Vagina (tissue), 2 donors: Measurements from ENCODE around the gene XPNPEP2. TPM values are rescaled to one million over a fixed set of nuclear protein-coding genes. Genes with fewer than 3 reads are reported as not detected.

Source experiments
- DNase-seq, 2 donors: peaks; one replicate each; pipeline ENCODE4 v3.0.0-alpha.2; 2017; ENCODE audit errors: extremely low spot score in 2 of 2
- H3K27ac ChIP-seq: fragments of 200-600 bp; sonication (generic); one replicate; pipeline ENCODE4 v1.5.1; 2019
- H3K27me3 ChIP-seq: fragments of 200-600 bp; sonication (generic); one replicate; pipeline ENCODE4 v1.5.1; 2019
- H3K36me3 ChIP-seq, 2 donors: fragments of 200-600 bp; sonication (generic); one replicate each; pipeline ENCODE4 v1.5.1; 2017 to 2019
- H3K4me1 ChIP-seq: fragments of 200-600 bp; sonication (generic); one replicate; pipeline ENCODE4 v1.5.1; 2019
- H3K4me3 ChIP-seq, 2 donors: fragments of 200-600 bp; sonication (generic); 1 replicate in 1 of 2; 2 replicates in 1 of 2; pipeline ENCODE4 v1.5.1; 2016 to 2019
- H3K9me3 ChIP-seq: fragments of 200-600 bp; sonication (generic); one replicate; pipeline ENCODE4 v1.5.1; 2019
- CTCF ChIP-seq, 3 experiments: fragments of 450-650 bp in 2 of 3; fragments of 200-600 bp in 1 of 3; sonication (generic) in 1 of 3; IDR thresholded peaks; one replicate each; pipeline ENCODE4 v1.5.1; 2017 to 2019; ENCODE audit warnings: antibody characterized with exemption in 3 of 3, mild to moderate bottlenecking in 2 of 3, moderate library complexity in 2 of 3
- POLR2A ChIP-seq, 2 donors: fragments of 450-650 bp; IDR thresholded peaks; one replicate each; pipeline ENCODE4 v1.6.1; 2017; ENCODE audit warnings: antibody characterized with exemption in 2 of 2, mild to moderate bottlenecking in 2 of 2, moderate library complexity in 2 of 2
- POLR2AphosphoS5 ChIP-seq, 2 donors: sonication (generic); formaldehyde crosslinking; IDR thresholded peaks; one replicate each; pipeline ENCODE4 v1.9.0; 2017; ENCODE audit warnings: antibody characterized with exemption in 2 of 2, mild to moderate bottlenecking in 2 of 2, low read depth in 1 of 2; ENCODE audit not compliant: insufficient read depth in 1 of 2
- intact Hi-C: fragments of 100-400 bp; cut with DNase I; formaldehyde crosslinking; loops from one replicate; pipeline ENCODE4 v1.15.1; 2023
- total RNA-seq: library from RNA; depleted of rRNA; stranded (reverse); fragments of >200 nt; gene quantifications from one replicate; pipeline ENCODE4 v1.2.3, GENCODE V29; 2016

The XPNPEP2 gene
- total RNA-seq, 1 donor from 2014 or later: 22.3 TPM

DNA sequence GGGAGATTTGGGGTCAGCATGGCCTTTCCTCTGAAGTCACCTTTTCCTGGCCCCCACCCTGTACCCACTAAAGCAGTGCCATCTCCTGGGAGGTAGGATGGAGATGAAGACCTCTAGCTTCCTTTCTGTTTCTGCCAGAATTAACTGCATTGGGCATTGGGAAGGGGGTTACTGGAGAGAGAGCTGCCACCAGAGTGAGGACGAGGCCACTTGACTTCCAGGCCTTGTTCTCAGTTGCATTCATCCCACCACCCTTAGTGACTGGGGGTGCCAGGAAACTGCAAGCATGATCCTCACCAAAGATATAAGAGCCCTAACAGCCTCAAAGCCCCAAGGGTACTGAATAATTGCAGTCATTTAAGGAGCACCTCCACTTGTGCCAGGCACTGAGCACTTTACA, 56.8 kb downstream of the XPNPEP2 start:
- intact Hi-C loops: no loop called here
- H3K27me3 ChIP-seq: no peaks in the 10 kb centered on the region
- H3K9me3 ChIP-seq: no peaks in the 10 kb centered on the region
- H3K27ac ChIP-seq: no peak overlapping the region
- no peak for TF ChIP-seq CTCF (IDR thresholded peaks at IDR 0.05)
- TF ChIP-seq POLR2AphosphoS5 (IDR thresholded peaks at IDR 0.05; ENCODE audit: insufficient read depth in 1 of 2, low read depth in 1 of 2): no peak
- TF ChIP-seq POLR2A (IDR thresholded peaks at IDR 0.05): no peak
- no peak for DNase-seq
- no peaks in the 10 kb centered on the region for H3K4me1 ChIP-seq
- no peaks in the 10 kb centered on the region for H3K36me3 ChIP-seq
- H3K4me3 ChIP-seq: no peak overlapping the region

GRCh38 chrX:129797251-129797906, 58.6 kb downstream of the XPNPEP2 start:
- TF ChIP-seq POLR2A (IDR thresholded peaks at IDR 0.05) (no peak), CTCF (IDR thresholded peaks at IDR 0.05) (no peak), POLR2AphosphoS5 (IDR thresholded peaks at IDR 0.05; ENCODE audit: insufficient read depth in 1 of 2, low read depth in 1 of 2) (no peak)
- Histone ChIP-seq H3K27ac (no peak overlapping the region), H3K4me3 (no peak overlapping the region), H3K27me3 (no peaks in the 10 kb centered on the region), H3K36me3 (no peaks in the 10 kb centered on the region), H3K4me1 (no peaks in the 10 kb centered on the region), H3K9me3 (no peaks in the 10 kb centered on the region)
- DNase-seq: peak in 1 of 2 donors; percentile 77
- intact Hi-C loops: no loop called here

DNA sequence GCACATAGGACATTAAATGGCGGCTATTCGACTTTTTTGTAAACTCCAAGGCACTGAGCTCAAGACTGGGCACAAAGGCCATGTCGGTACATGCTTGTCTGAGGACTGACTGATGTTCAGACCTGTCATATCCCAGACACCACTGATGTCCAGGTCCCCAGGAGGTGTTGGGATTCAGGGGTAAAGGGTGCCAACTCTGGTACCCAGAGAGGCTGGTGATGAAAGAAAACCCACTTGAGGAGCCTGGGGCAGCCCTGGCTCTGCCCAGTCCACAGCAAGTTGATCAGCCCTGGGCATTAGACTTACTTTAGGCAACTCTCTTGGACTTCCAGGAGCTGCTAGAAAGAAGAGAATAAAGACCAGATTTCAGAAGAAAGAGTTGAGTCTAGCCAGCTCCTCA, 59.7 kb downstream of the XPNPEP2 start:
- Histone ChIP-seq H3K27me3 (no peaks in the 10 kb centered on the region), H3K27ac (no peak overlapping the region), H3K4me1 (no peaks in the 10 kb centered on the region), H3K9me3 (no peaks in the 10 kb centered on the region), H3K4me3 (no peak overlapping the region), H3K36me3 (no peaks in the 10 kb centered on the region)
- no peak for DNase-seq
- TF ChIP-seq POLR2AphosphoS5 (IDR thresholded peaks at IDR 0.05; ENCODE audit: insufficient read depth in 1 of 2, low read depth in 1 of 2) (no peak), POLR2A (IDR thresholded peaks at IDR 0.05) (no peak), CTCF (IDR thresholded peaks at IDR 0.05) (no peak)
- intact Hi-C loops: no loop called here

DNA sequence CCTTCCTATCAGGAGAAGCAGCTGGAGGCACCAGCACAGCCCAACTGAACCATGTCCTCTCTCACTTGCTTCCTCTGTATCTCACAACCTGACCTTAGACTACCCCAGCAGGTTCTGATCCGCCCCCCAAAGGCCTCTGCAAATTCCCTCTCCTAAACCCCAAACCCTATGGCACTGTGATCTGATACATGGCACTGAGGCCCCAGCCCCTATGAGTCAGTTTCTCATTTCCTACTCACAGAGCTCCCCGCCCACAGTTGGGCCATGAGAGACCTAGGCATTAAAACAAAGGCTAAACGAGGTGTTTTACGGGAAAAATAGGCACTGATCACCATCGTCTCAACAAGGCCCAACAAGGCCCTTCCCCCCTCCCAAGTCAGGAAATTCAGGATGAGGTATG, 60.1 kb downstream of the XPNPEP2 start:
- no peaks in the 10 kb centered on the region for H3K27me3 ChIP-seq
- intact Hi-C loops: no loop called here

More for the DNA sequence above, 60.1 kb downstream of the XPNPEP2 start:
- H3K9me3 ChIP-seq: no peaks in the 10 kb centered on the region
- TF ChIP-seq POLR2AphosphoS5 (IDR thresholded peaks at IDR 0.05; ENCODE audit: insufficient read depth in 1 of 2, low read depth in 1 of 2) (no peak), CTCF (IDR thresholded peaks at IDR 0.05) (no peak), POLR2A (IDR thresholded peaks at IDR 0.05) (no peak)
- no peak overlapping the region for H3K27ac ChIP-seq
- H3K36me3 ChIP-seq: no peaks in the 10 kb centered on the region
- no peaks in the 10 kb centered on the region for H3K4me1 ChIP-seq
- H3K4me3 ChIP-seq: no peak overlapping the region
- no peak for DNase-seq
